Activated effector memory CD4-positive, alpha-beta T cell treated with Interleukin-2 at 50 U/mL for 16 hours (primary cell): Measurements from ENCODE around the gene PSMB10.
"Not testable (repeated sequence)": the region's sequence is repeated elsewhere in the genome, so short reads cannot be mapped to it uniquely, and the experiment has no call there.

Source experiments
- DNase-seq: peaks from one replicate; pipeline ENCODE4 v3.0.0-alpha.2; 2020

Gene PSMB10

GRCh38 chr16:67924140-67924906 is 12.3 kb downstream of the PSMB10 start:
- no peak for DNase-seq

GRCh38 chr16:67923414-67924116 is 13.1 kb downstream of the PSMB10 start:
- no peak for DNase-seq

- no peak for DNase-seq
These were observed 13.9 kb downstream of the PSMB10 start for GRCh38 chr16:67922740-67923139.

GRCh38 chr16:67922221-67922620 is 14.4 kb downstream of the PSMB10 start:
- DNase-seq, result no peak

- no peak for DNase-seq
These were observed 16.9 kb downstream of the PSMB10 start for GRCh38 chr16:67919622-67920221.

- no peak for DNase-seq
These were observed 18.8 kb downstream of the PSMB10 start for GRCh38 chr16:67917852-67918236.

- DNase-seq, result no peak
These were observed 19.4 kb downstream of the PSMB10 start for GRCh38 chr16:67917140-67917851.

- DNase-seq, result no peak
These were observed 20.6 kb downstream of the PSMB10 start for GRCh38 chr16:67915831-67916723.

GRCh38 chr16:67915496-67915769 is 21.2 kb downstream of the PSMB10 start:
- not testable (repeated sequence) for DNase-seq

- no peak for DNase-seq
These were observed 21.7 kb downstream of the PSMB10 start for GRCh38 chr16:67914758-67915495.

- DNase-seq, result no peak
These were observed 26.5 kb downstream of the PSMB10 start for GRCh38 chr16:67910158-67910557.

- DNase-seq, result no peak
These were observed 27.5 kb downstream of the PSMB10 start for GRCh38 chr16:67909056-67909742.

- DNase-seq, result no peak
These were observed 29.1 kb downstream of the PSMB10 start for GRCh38 chr16:67907397-67908180.

GRCh38 chr16:67902831-67903230 is 33.8 kb downstream of the PSMB10 start:
- DNase-seq, result no peak

- DNase-seq, result no peak
These were observed 34.9 kb downstream of the PSMB10 start for GRCh38 chr16:67901734-67902133.

- DNase-seq, result no peak
These were observed 39.4 kb downstream of the PSMB10 start for GRCh38 chr16:67897231-67897630.

- peak; percentile 6 for DNase-seq
These were observed 42.8 kb downstream of the PSMB10 start for GRCh38 chr16:67893743-67894399.

GRCh38 chr16:67892899-67893742 is 43.5 kb downstream of the PSMB10 start, which contains the start of gene PSKH1:
TSS of gene PSKH1 (plus strand) at chr16:67893254. CDS start at chr16:67908750, 15,496 bp downstream.
- DNase-seq, result peak; percentile 92

- no peak for DNase-seq
These were observed 44.3 kb downstream of the PSMB10 start for GRCh38 chr16:67892375-67892774.
